Fibroblast of lung (primary cell): ENCODE results near the gene HBG1. TPM values are rescaled to one million over a fixed set of nuclear protein-coding genes. Genes with fewer than 3 reads are reported as not detected.
A peak's percentile ranks its signal among the peaks of the same experiment; 100 is the strongest.

Source experiments
- DNase-seq, 2 donors: peaks; one replicate each; pipeline versions ENCODE4 v3.0.0 to v3.0.0-alpha.2; 2010; ENCODE audit warnings: low read depth in 2 of 2
- H2AFZ ChIP-seq: 2 replicates; pipeline ENCODE4 v1.5.1; 2012; ENCODE audit warnings: low read length, control low read depth, inconsistent platforms
- H3K27ac ChIP-seq: 2 replicates; pipeline ENCODE4 v1.5.1; 2011; ENCODE audit warnings: low read length, control low read depth; ENCODE audit not compliant: insufficient read depth
- H3K27me3 ChIP-seq: 2 replicates; pipeline ENCODE4 v1.5.1; 2011; ENCODE audit warnings: mild to moderate bottlenecking, low read length; ENCODE audit not compliant: control insufficient read depth, insufficient read depth
- H3K36me3 ChIP-seq: 2 replicates; pipeline ENCODE4 v1.5.1; 2011; ENCODE audit warnings: low read length; ENCODE audit not compliant: control insufficient read depth, insufficient read depth
- H3K4me1 ChIP-seq: 2 replicates; pipeline ENCODE4 v1.5.1; 2011; ENCODE audit warnings: low read length; ENCODE audit not compliant: control insufficient read depth, insufficient read depth; ENCODE audit errors: extremely low read depth
- H3K4me2 ChIP-seq: 2 replicates; pipeline ENCODE4 v1.5.1; 2011; ENCODE audit warnings: low read length, control low read depth; ENCODE audit not compliant: insufficient read depth; ENCODE audit errors: extremely low read depth
- H3K4me3 ChIP-seq, 4 experiments: fragments of 200-600 bp in 1 of 4; sonication (generic) in 1 of 4; replicated peaks in 1 of 4; 2 replicates each; pipeline ENCODE4 v1.5.1; 2011 to 2016; ENCODE audit warnings: low read length in 4 of 4, low read depth in 3 of 4, mild to moderate bottlenecking in 3 of 4, control low read depth in 2 of 4, inconsistent platforms in 1 of 4, mixed read lengths in 1 of 4; ENCODE audit not compliant: insufficient read depth in 1 of 4; ENCODE audit errors: control extremely low read depth in 1 of 4
- H3K79me2 ChIP-seq: 2 replicates; pipeline ENCODE4 v1.5.1; 2012; ENCODE audit warnings: mild to moderate bottlenecking, low read length, inconsistent platforms; ENCODE audit not compliant: control insufficient read depth, insufficient read depth
- H3K9ac ChIP-seq: 2 replicates; pipeline ENCODE4 v1.5.1; 2011; ENCODE audit warnings: mild to moderate bottlenecking, low read length, control low read depth; ENCODE audit not compliant: insufficient read depth
- H3K9me3 ChIP-seq: 2 replicates; pipeline ENCODE4 v1.5.1; 2012; ENCODE audit warnings: low read depth, low read length; ENCODE audit not compliant: control insufficient read depth, insufficient read depth
- H4K20me1 ChIP-seq: 2 replicates; pipeline ENCODE4 v1.5.1; 2011; ENCODE audit warnings: low read length; ENCODE audit not compliant: control insufficient read depth, insufficient read depth; ENCODE audit errors: extremely low read depth
- CTCF ChIP-seq, 2 donors: IDR thresholded peaks in 1 of 2; conservative IDR thresholded peaks in 1 of 2; 1 replicate in 1 of 2; 2 replicates in 1 of 2; pipeline ENCODE4 v1.5.1; 2011 to 2012; ENCODE audit warnings: low read length in 2 of 2, control low read depth in 1 of 2, inconsistent platforms in 1 of 2, low read depth in 1 of 2, mild to moderate bottlenecking in 1 of 2
- EZH2 ChIP-seq: IDR thresholded peaks from 2 replicates; pipeline ENCODE4 v1.5.1; 2012; ENCODE audit warnings: low read length, control low read depth, mild to moderate bottlenecking; ENCODE audit errors: missing control alignments
- polyA plus RNA-seq, 2 donors: library from polyadenylated mRNA; depleted of rRNA in 1 of 2; stranded (reverse) in 1 of 2; unstranded in 1 of 2; fragments of >200 nt; gene quantifications; 2 replicates each; pipeline ENCODE4 v1.2.1, GENCODE V29; 2011 to 2012; ENCODE audit warnings: missing spikeins in 1 of 2
- total RNA-seq: library from RNA; depleted of rRNA; stranded (reverse); fragments of >200 nt; gene quantifications from 2 replicates; pipeline ENCODE4 v1.2.1, GENCODE V29; 2014

Gene HBG1
- total and polyA plus RNA-seq, 2 donors (not counting 1 experiment from before 2014, with no cell fraction given), result 0.41 TPM; not detected in 1

GRCh38 chr11:5289696-5290095 is 40.0 kb upstream of the HBG1 start:
- Histone ChIP-seq H3K9me3 (no peaks in the 10 kb centered on the region), H3K27me3 (no peaks in the 10 kb centered on the region), H4K20me1 (no peaks in the 10 kb centered on the region), H3K4me3 (no peak overlapping the region), H3K9ac (no peak overlapping the region), H3K4me2 (no peak overlapping the region), H3K27ac (no peak overlapping the region), H2AFZ (peak overlapping the region; percentile 33), H3K79me2 (no peaks in the 10 kb centered on the region), H3K36me3 (no peaks in the 10 kb centered on the region), H3K4me1 (peaks cover 2% of the 10 kb centered on the region)
- no peak for TF ChIP-seq EZH2
- no peak for TF ChIP-seq CTCF (conservative IDR thresholded peaks at IDR 0.05 in 1 of 2, IDR thresholded peaks at IDR 0.05 in 1 of 2; ENCODE audit: low read depth in 1 of 2, low read length in 2 of 2)
- peak in 1 of 2 donors; percentile 12 for DNase-seq

DNA sequence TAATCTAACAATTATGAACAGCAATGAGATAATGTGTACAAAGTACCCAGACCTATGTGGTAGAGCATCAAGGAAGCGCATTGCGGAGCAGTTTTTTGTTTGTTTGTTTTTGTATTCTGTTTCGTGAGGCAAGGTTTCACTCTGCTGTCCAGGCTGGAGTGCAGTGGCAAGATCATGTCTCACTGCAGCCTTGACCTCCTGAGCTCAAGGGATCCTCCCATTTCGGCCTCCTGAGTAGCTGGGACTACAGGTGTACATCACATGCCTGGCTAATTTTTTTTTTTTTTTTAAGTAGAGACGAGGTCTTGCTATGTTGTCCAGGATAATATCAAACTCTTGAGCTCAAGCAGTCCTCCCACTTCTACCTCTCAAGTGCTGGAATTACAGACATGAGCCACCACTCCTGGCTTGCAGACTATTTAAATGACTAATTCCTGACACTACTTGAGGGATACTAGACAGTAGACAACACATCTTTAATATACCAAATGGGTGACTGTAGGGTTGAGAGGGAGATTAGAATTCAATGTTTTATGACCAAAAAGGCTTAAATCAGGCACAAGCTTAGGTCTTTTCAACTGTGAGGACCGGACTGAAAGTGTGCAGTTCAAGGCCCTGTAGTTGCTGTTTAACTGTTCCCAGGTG is 39.4 kb upstream of the HBG1 start:
- DNase-seq, result peak in 1 of 2 donors; percentile 49
- Histone ChIP-seq H3K27me3 (no peaks in the 10 kb centered on the region), H4K20me1 (no peaks in the 10 kb centered on the region), H3K79me2 (no peaks in the 10 kb centered on the region), H3K4me2 (no peak overlapping the region), H3K9me3 (no peaks in the 10 kb centered on the region), H3K9ac (no peak overlapping the region), H3K4me1 (peaks cover 2% of the 10 kb centered on the region), H3K4me3 (no peak overlapping the region), H3K36me3 (no peaks in the 10 kb centered on the region), H2AFZ (no peak overlapping the region), H3K27ac (no peak overlapping the region)
- TF ChIP-seq EZH2 (no peak), CTCF (conservative IDR thresholded peaks at IDR 0.05 in 1 of 2, IDR thresholded peaks at IDR 0.05 in 1 of 2; ENCODE audit: low read depth in 1 of 2, low read length in 2 of 2) (no peak)

GRCh38 chr11:5288108-5288905 is 38.6 kb upstream of the HBG1 start:
- Histone ChIP-seq H3K27ac (no peak overlapping the region), H3K4me3 (no peak overlapping the region), H3K9me3 (no peaks in the 10 kb centered on the region)

More at GRCh38 chr11:5288108-5288905, 38.6 kb upstream of the HBG1 start:
- H3K36me3 ChIP-seq, result no peaks in the 10 kb centered on the region
- no peak for TF ChIP-seq CTCF (conservative IDR thresholded peaks at IDR 0.05 in 1 of 2, IDR thresholded peaks at IDR 0.05 in 1 of 2; ENCODE audit: low read depth in 1 of 2, low read length in 2 of 2)
- no peak for TF ChIP-seq EZH2
- no peaks in the 10 kb centered on the region for H3K27me3 ChIP-seq
- H3K9ac ChIP-seq, result no peak overlapping the region
- no peak overlapping the region for H3K4me2 ChIP-seq
- peaks cover 2% of the 10 kb centered on the region for H3K4me1 ChIP-seq
- no peaks in the 10 kb centered on the region for H3K79me2 ChIP-seq
- no peak overlapping the region for H2AFZ ChIP-seq
- DNase-seq, result peak; percentile 37 to 39
- H4K20me1 ChIP-seq, result no peaks in the 10 kb centered on the region
